Panc1 (cell line): Measurements from ENCODE around the gene MTNR1B. TPM values are rescaled to one million over a fixed set of nuclear protein-coding genes. Genes with fewer than 3 reads are reported as not detected.

Experiments used
- ATAC-seq: fragments of 200-7000 bp; cut with Tn5 transposase; 2 replicates; pipeline ENCODE4 v1.9.1; 2020; ENCODE audit warnings: mild to moderate bottlenecking, moderate library complexity
- BruUV-seq: library from RNA; stranded (reverse); fragments of 400-500 nt; replicated peaks from 2 replicates; lab custom pipeline; 2021; lab: Mats Ljungman, UMichigan
- CTCF ChIA-PET: fragments of 300-600 bp; sonication (Branson Sonifier 250); formaldehyde crosslinking; loops from one replicate; lab custom pipeline; 2022; ENCODE audit warnings: antibody characterized with exemption; lab: Charles Lee
- POLR2A ChIA-PET: fragments of 300-600 bp; sonication (Branson Sonifier 250); formaldehyde crosslinking; loops from one replicate; lab custom pipeline; 2022; ENCODE audit warnings: antibody characterized with exemption; lab: Charles Lee
- DNase-seq: peaks from one replicate; pipeline ENCODE4 v3.0.0-alpha.2; 2010; ENCODE audit warnings: low read depth, low spot score
- H3K27ac ChIP-seq: 2 replicates; pipeline ENCODE4 v1.5.1; 2011; ENCODE audit warnings: mild to moderate bottlenecking, low read length, inconsistent platforms
- H3K27me3 ChIP-seq: fragments of 200-500 bp; sonication (Bioruptor generic); 2 replicates; pipeline ENCODE4 v1.6.0; 2014; ENCODE audit warnings: low read length, inconsistent platforms; ENCODE audit not compliant: control insufficient read depth, insufficient read depth
- H3K36me3 ChIP-seq: fragments of 200-500 bp; sonication (Bioruptor generic); 2 replicates; pipeline ENCODE4 v1.5.1; 2014; ENCODE audit warnings: inconsistent platforms, mild to moderate bottlenecking, low read length, moderate library complexity; ENCODE audit not compliant: control insufficient read depth, insufficient read depth
- H3K4me1 ChIP-seq: 2 replicates; pipeline ENCODE4 v1.5.1; 2011; ENCODE audit warnings: inconsistent platforms, mild to moderate bottlenecking, low read length, moderate library complexity; ENCODE audit not compliant: control insufficient read depth, insufficient read depth
- H3K4me3 ChIP-seq, 2 experiments: 2 replicates each; pipeline ENCODE4 v1.5.1; 2011 to 2012; ENCODE audit warnings: low read depth in 2 of 2, low read length in 2 of 2, mild to moderate bottlenecking in 2 of 2, inconsistent platforms in 1 of 2, moderate library complexity in 1 of 2
- H3K9me3 ChIP-seq: fragments of 200-500 bp; sonication (Bioruptor generic); 2 replicates; pipeline ENCODE4 v1.5.1; 2014; ENCODE audit warnings: low read depth, mild to moderate bottlenecking, inconsistent platforms, low read length, moderate library complexity; ENCODE audit not compliant: control insufficient read depth, insufficient read depth
- POLR2AphosphoS5 ChIP-seq: IDR thresholded peaks from 2 replicates; pipeline ENCODE4 v1.6.1; 2012; ENCODE audit warnings: mild to moderate bottlenecking, low read depth, low read length, moderate library complexity
- SIN3A ChIP-seq: IDR thresholded peaks from 2 replicates; pipeline ENCODE4 v1.6.1; 2012; ENCODE audit warnings: low read depth, mild to moderate bottlenecking, low read length, moderate library complexity, borderline replicate concordance; ENCODE audit not compliant: insufficient read depth
- TCF7L2 ChIP-seq: IDR thresholded peaks from 2 replicates; pipeline ENCODE4 v1.6.1; 2011; ENCODE audit warnings: mild to moderate bottlenecking, low read depth, low read length, inconsistent platforms
- in situ Hi-C: cut with HindIII; loops from 2 replicates; pipeline ENCODE4 v1.10.0; 2016; ENCODE audit warnings: low sequenced_read_pairs, low pct_unique_long_range_greater_than_20kb
- intact Hi-C: fragments of 100-400 bp; cut with micrococcal nuclease; formaldehyde crosslinking; loops from one replicate; pipeline ENCODE4 v1.10.0; 2022; ENCODE audit not compliant: unreplicated experiment
- total RNA-seq: library from RNA; stranded (reverse); gene quantifications from one replicate; pipeline ENCODE4 v1.2.1, GENCODE V29; 2021; ENCODE audit not compliant: unreplicated experiment
- TF ChIP-seq, protein P1 (sequence below): fragments of 450-650 bp; IDR thresholded peaks from 2 replicates; pipeline ENCODE4 v1.5.1; 2017; ENCODE audit warnings: mild to moderate bottlenecking
- TF ChIP-seq, protein P2 (sequence below), 2 experiments: IDR thresholded peaks; 2 replicates each; pipeline ENCODE4 v1.6.1; 2011 to 2012; ENCODE audit warnings: low read depth in 2 of 2, control low read depth in 1 of 2, low read length in 1 of 2, mild to moderate bottlenecking in 1 of 2, moderate library complexity in 1 of 2; ENCODE audit not compliant: insufficient read depth in 1 of 2

MTNR1B gene
- total RNA-seq, 1 experiment from 2014 or later, result not detected

- Histone ChIP-seq H3K4me3 (no peak overlapping the region), H3K9me3 (no peaks in the 10 kb centered on the region), H3K27me3 (no peaks in the 10 kb centered on the region), H3K36me3 (no peaks in the 10 kb centered on the region), H3K4me1 (no peaks in the 10 kb centered on the region), H3K27ac (no peak overlapping the region)
- ChIA-PET CTCF (no interaction called here), POLR2A (no interaction called here)
- no TSS peak for BruUV-seq
- in situ Hi-C loops, result no loop called here
- intact Hi-C loops, result no loop called here
- ATAC-seq (no peak), DNase-seq (no peak)
- TF ChIP-seq TCF7L2 (no peak), SIN3A (no peak), POLR2AphosphoS5 (no peak)
- TF ChIP-seq, protein P1, sequence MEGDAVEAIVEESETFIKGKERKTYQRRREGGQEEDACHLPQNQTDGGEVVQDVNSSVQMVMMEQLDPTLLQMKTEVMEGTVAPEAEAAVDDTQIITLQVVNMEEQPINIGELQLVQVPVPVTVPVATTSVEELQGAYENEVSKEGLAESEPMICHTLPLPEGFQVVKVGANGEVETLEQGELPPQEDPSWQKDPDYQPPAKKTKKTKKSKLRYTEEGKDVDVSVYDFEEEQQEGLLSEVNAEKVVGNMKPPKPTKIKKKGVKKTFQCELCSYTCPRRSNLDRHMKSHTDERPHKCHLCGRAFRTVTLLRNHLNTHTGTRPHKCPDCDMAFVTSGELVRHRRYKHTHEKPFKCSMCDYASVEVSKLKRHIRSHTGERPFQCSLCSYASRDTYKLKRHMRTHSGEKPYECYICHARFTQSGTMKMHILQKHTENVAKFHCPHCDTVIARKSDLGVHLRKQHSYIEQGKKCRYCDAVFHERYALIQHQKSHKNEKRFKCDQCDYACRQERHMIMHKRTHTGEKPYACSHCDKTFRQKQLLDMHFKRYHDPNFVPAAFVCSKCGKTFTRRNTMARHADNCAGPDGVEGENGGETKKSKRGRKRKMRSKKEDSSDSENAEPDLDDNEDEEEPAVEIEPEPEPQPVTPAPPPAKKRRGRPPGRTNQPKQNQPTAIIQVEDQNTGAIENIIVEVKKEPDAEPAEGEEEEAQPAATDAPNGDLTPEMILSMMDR, result no peak
- TF ChIP-seq, protein P2, sequence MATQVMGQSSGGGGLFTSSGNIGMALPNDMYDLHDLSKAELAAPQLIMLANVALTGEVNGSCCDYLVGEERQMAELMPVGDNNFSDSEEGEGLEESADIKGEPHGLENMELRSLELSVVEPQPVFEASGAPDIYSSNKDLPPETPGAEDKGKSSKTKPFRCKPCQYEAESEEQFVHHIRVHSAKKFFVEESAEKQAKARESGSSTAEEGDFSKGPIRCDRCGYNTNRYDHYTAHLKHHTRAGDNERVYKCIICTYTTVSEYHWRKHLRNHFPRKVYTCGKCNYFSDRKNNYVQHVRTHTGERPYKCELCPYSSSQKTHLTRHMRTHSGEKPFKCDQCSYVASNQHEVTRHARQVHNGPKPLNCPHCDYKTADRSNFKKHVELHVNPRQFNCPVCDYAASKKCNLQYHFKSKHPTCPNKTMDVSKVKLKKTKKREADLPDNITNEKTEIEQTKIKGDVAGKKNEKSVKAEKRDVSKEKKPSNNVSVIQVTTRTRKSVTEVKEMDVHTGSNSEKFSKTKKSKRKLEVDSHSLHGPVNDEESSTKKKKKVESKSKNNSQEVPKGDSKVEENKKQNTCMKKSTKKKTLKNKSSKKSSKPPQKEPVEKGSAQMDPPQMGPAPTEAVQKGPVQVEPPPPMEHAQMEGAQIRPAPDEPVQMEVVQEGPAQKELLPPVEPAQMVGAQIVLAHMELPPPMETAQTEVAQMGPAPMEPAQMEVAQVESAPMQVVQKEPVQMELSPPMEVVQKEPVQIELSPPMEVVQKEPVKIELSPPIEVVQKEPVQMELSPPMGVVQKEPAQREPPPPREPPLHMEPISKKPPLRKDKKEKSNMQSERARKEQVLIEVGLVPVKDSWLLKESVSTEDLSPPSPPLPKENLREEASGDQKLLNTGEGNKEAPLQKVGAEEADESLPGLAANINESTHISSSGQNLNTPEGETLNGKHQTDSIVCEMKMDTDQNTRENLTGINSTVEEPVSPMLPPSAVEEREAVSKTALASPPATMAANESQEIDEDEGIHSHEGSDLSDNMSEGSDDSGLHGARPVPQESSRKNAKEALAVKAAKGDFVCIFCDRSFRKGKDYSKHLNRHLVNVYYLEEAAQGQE (IDR thresholded peaks at IDR 0.05; ENCODE audit: insufficient read depth in 1 of 2, low read depth in 2 of 2, low read length in 1 of 2), result no peak
These were observed 13.6 kb upstream of the MTNR1B start for GRCh38 chr11:92955860-92956259.

GRCh38 chr11:92960886-92961285 lies 8.6 kb upstream of the MTNR1B start:
- H3K27me3 ChIP-seq, result no peaks in the 10 kb centered on the region
- no peak for DNase-seq
- intact Hi-C loops (no loop called here), in situ Hi-C loops (no loop called here)
- ChIA-PET POLR2A (no interaction called here), CTCF (no interaction called here)
- no peak overlapping the region for H3K27ac ChIP-seq
- BruUV-seq, result no TSS peak
- no peaks in the 10 kb centered on the region for H3K4me1 ChIP-seq
- TF ChIP-seq POLR2AphosphoS5 (no peak), SIN3A (no peak), TCF7L2 (no peak)
- TF ChIP-seq, protein P1, result no peak
- TF ChIP-seq, protein P2 (IDR thresholded peaks at IDR 0.05; ENCODE audit: insufficient read depth in 1 of 2, low read depth in 2 of 2, low read length in 1 of 2), result no peak
- no peaks in the 10 kb centered on the region for H3K9me3 ChIP-seq
- ATAC-seq, result no peak
- no peaks in the 10 kb centered on the region for H3K36me3 ChIP-seq
- H3K4me3 ChIP-seq, result no peak overlapping the region
